Kidney (tissue), 14 donors: Measurements from ENCODE around the gene TSPAN12. TPM values are rescaled to one million over a fixed set of nuclear protein-coding genes. Genes with fewer than 3 reads are reported as not detected.

Experiments used
- DNase-seq, 5 donors: peaks; one replicate each; pipeline ENCODE4 v3.0.0-alpha.2; 2013 to 2020
- FAIRE-seq: peaks from 2 replicates; lab custom pipeline; 2012; peaks lifted over from hg19 to GRCh38; lab: Jason Lieb, UNC
- H3K27ac ChIP-seq, 2 donors: one replicate each; pipeline ENCODE4 v1.7.0; 2013; ENCODE audit warnings: low read depth in 2 of 2, low read length in 2 of 2, inconsistent platforms in 1 of 2
- H3K27me3 ChIP-seq: one replicate; pipeline ENCODE4 v1.7.1; 2013; ENCODE audit warnings: low read length, inconsistent platforms; ENCODE audit not compliant: control insufficient read depth, insufficient read depth
- H3K36me3 ChIP-seq, 3 donors: one replicate each; pipeline versions ENCODE4 v1.7.0 to v1.7.1; 2013; ENCODE audit warnings: low read length in 3 of 3, control low read depth in 1 of 3, inconsistent platforms in 1 of 3; ENCODE audit not compliant: insufficient read depth in 3 of 3, control insufficient read depth in 2 of 3
- H3K4me1 ChIP-seq, 3 donors: one replicate each; pipeline versions ENCODE4 v1.7.0 to v1.7.1; 2013; ENCODE audit warnings: low read length in 3 of 3, inconsistent platforms in 1 of 3, low read depth in 1 of 3; ENCODE audit not compliant: control insufficient read depth in 2 of 3, insufficient read depth in 2 of 3
- H3K4me3 ChIP-seq, 3 donors: one replicate each; pipeline versions ENCODE4 v1.7.0 to v1.8.1; 2013; ENCODE audit warnings: low read length in 3 of 3, control low read depth in 1 of 3, inconsistent platforms in 1 of 3
- H3K9ac ChIP-seq, 3 donors: one replicate each; pipeline versions ENCODE4 v1.7.0 to v1.7.1; 2013; ENCODE audit warnings: low read length in 3 of 3, control low read depth in 1 of 3, inconsistent platforms in 1 of 3
- H3K9me3 ChIP-seq, 3 donors: one replicate each; pipeline versions ENCODE4 v1.7.0 to v1.7.1; 2013; ENCODE audit warnings: low read length in 3 of 3, control low read depth in 1 of 3, inconsistent platforms in 1 of 3; ENCODE audit not compliant: control insufficient read depth in 2 of 3, insufficient read depth in 1 of 3
- intact Hi-C: fragments of 100-400 bp; cut with DNase I; formaldehyde crosslinking; loops from one replicate; pipeline ENCODE4 v1.11.1; 2022
- polyA plus RNA-seq: library from polyadenylated mRNA; stranded (reverse); fragments of 350-450 nt; fragmentation: Illumina TruSeq; extraction: RNeasy Lipid Tissue Mini Kit (QIAGEN cat#74804); gene quantifications from one replicate; pipeline ENCODE4 v1.2.3, GENCODE V29; 2014; ENCODE audit warnings: low read depth, low replicate concordance; ENCODE audit not compliant: insufficient read depth
- total RNA-seq: library from RNA; stranded (reverse); fragmentation: NEBNext Ultra II Directional; extraction: Animal tissue kit (Norgen Biotek cat#: 25700); gene quantifications from one replicate; pipeline ENCODE4 v1.2.1, GENCODE V29; 2021
- TF ChIP-seq, protein P1 (sequence below): IDR thresholded peaks from 3 replicates; pipeline ENCODE4 v1.5.1; 2012; ENCODE audit warnings: mild to moderate bottlenecking, moderate library complexity, borderline replicate concordance; ENCODE audit not compliant: insufficient read depth; ENCODE audit errors: extremely low read depth
- donor health status: control.
- donor health status: control.
- donor health status: control.
- donor health status: control.
- donor health status: control.
- donor health status: DM: yes; HTN: yes; CAD: no.
- donor health status: Normal renal cell carcinoma (clear cell type).

TSPAN12 gene
- total and polyA plus RNA-seq, 2 donors from 2014 or later: 44.2 to 76.5 TPM

DNA sequence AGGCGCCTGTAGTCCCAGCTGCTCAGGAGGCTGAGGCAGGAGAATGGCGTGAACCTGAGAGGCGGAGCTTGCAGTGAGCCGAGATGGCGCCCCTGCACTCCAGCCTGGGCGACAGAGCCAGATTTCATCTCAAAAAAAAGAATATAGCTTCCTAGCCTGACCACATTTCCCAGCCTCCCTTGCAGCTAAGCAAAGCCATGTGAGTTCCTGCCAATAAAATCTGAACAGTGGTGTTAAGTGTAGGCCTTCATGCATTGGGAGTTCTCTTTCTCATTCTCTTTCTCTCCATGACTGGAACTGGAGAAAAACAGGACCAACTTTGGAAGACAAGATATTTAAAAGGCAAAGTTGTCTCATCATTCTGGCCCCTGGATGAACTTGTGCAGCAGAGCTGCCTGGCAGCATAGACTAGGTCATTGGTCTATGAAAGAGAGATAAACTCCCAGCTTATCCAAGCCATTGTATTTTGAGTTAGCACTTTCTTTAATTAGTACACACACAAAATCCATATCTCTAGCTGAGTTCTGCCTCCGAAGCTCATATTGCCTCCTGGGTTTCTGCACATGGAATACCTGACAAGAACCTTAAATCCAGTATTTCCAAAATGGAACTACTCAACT lies 60.8 kb downstream of the TSPAN12 start:
- H3K27me3 ChIP-seq: no peaks in the 10 kb centered on the region
- H3K27ac ChIP-seq: no peak overlapping the region
- FAIRE-seq (no peak), DNase-seq (no peak)
- TF ChIP-seq, protein P1, sequence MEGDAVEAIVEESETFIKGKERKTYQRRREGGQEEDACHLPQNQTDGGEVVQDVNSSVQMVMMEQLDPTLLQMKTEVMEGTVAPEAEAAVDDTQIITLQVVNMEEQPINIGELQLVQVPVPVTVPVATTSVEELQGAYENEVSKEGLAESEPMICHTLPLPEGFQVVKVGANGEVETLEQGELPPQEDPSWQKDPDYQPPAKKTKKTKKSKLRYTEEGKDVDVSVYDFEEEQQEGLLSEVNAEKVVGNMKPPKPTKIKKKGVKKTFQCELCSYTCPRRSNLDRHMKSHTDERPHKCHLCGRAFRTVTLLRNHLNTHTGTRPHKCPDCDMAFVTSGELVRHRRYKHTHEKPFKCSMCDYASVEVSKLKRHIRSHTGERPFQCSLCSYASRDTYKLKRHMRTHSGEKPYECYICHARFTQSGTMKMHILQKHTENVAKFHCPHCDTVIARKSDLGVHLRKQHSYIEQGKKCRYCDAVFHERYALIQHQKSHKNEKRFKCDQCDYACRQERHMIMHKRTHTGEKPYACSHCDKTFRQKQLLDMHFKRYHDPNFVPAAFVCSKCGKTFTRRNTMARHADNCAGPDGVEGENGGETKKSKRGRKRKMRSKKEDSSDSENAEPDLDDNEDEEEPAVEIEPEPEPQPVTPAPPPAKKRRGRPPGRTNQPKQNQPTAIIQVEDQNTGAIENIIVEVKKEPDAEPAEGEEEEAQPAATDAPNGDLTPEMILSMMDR: no peak
- H3K9me3 ChIP-seq: no peaks in the 10 kb centered on the region
- peaks cover 0 to 5% (median 3%) of the 10 kb centered on the region in 3 donors for H3K4me1 ChIP-seq
- H3K36me3 ChIP-seq: no peaks in the 10 kb centered on the region
- intact Hi-C loops: no loop called here
- H3K4me3 ChIP-seq: no peak overlapping the region
- H3K9ac ChIP-seq: no peak overlapping the region

DNA sequence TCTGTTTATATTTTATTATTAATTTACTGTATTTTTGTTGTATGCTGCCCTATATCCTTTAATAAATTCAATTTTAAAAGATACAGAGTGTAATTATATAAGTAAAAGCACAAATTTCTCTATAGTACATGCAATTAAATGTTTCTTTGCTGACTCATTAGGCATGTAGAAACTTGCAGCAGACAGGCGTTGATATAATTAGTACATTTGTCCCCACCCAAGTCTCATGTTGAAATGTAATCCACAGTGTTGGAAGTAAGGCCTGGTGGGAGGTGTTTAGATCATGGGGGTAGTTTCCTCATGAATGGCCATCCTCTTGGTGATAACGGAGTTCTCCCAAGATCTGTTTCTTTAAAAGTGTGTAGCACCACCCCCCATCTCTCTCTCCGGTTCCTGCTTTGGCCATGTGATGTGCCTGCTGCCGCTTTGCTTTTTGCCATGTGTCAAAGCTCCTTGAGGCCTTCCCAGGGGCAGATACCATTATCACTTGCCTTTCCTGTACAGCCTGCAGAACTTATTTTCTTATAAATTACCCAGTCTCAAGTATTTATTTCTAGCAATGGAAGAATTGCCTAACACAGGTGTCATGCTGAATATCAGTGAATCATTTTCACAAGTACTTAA lies 63.7 kb downstream of the TSPAN12 start:
- FAIRE-seq: no peak
- Histone ChIP-seq H3K27ac (no peak overlapping the region), H3K9ac (no peak overlapping the region)

DNA sequence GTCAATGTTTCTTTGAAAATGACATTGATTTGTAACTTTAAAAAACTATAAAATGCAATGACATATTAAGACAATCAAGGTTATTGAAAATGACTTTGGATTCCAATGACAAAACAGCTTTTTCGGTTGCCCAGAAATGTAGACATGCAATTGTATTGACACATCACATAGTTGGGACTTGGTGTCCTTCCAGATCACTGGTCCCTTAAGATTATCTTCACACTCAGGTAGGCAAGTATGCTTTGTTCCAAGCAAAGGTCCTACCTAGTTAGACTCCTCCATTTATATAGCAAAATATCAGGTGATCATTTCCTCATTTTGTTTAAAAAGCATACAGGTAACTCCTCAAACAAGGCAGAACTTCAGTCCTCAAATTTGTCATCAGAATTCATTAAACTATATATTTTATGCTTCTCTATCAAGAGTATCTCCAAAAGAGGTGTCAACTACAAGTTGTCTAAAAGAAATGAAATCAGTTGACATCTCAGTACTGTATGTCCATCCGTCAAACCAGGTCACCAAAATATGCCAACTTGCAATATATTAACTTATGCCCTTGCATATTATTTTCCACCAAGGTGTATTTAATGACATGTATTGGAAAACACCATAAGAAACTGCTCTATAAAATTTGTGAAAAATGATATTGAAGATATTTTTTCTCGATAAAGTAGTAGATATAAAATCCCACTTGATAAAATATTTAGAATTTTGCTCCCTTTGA lies 64.6 kb downstream of the TSPAN12 start:
- Histone ChIP-seq H3K4me1 (peaks cover 0 to 7% (median 7%) of the 10 kb centered on the region in 3 donors), H3K9ac (no peak overlapping the region), H3K9me3 (no peaks in the 10 kb centered on the region), H3K36me3 (peaks cover 0 to 5% (median 0%) of the 10 kb centered on the region in 3 donors), H3K4me3 (no peak overlapping the region), H3K27me3 (no peaks in the 10 kb centered on the region), H3K27ac (no peak overlapping the region)
- intact Hi-C loops: no loop called here
- no peak for DNase-seq
- TF ChIP-seq, protein P1: no peak
- no peak for FAIRE-seq

More for the DNA sequence above, 63.7 kb downstream of the TSPAN12 start:
- no peak for DNase-seq
- peaks cover 0 to 5% (median 0%) of the 10 kb centered on the region in 3 donors for H3K36me3 ChIP-seq
- H3K4me1 ChIP-seq: peaks cover 0 to 7% (median 7%) of the 10 kb centered on the region in 3 donors
- TF ChIP-seq, protein P1: no peak
- no peak overlapping the region for H3K4me3 ChIP-seq
- no peaks in the 10 kb centered on the region for H3K27me3 ChIP-seq
- no peaks in the 10 kb centered on the region for H3K9me3 ChIP-seq
- intact Hi-C loops: no loop called here
